Testis (tissue), 3 donors: Measurements from ENCODE around the gene FAM241B. TPM values are rescaled to one million over a fixed set of nuclear protein-coding genes. Genes with fewer than 3 reads are reported as not detected.

ENCODE experiments used
- DNase-seq: peaks from one replicate; pipeline ENCODE4 v3.0.0-alpha.2; 2019
- H3K27ac ChIP-seq, 2 donors: fragments of 200-600 bp; sonication (generic); one replicate each; pipeline ENCODE4 v1.5.1; 2019
- H3K27me3 ChIP-seq: fragments of 200-600 bp; sonication (generic); one replicate; pipeline ENCODE4 v1.5.1; 2019
- H3K36me3 ChIP-seq: fragments of 200-600 bp; sonication (generic); one replicate; pipeline ENCODE4 v1.5.1; 2017; ENCODE audit warnings: low read depth; ENCODE audit errors: missing control alignments
- H3K4me1 ChIP-seq: fragments of 200-600 bp; sonication (generic); one replicate; pipeline ENCODE4 v1.5.1; 2019
- H3K4me3 ChIP-seq, 2 donors: fragments of 200-600 bp; sonication (generic); one replicate each; pipeline ENCODE4 v1.5.1; 2017 to 2019
- H3K9me3 ChIP-seq: fragments of 200-600 bp; sonication (generic); one replicate; pipeline ENCODE4 v1.5.1; 2017
- POLR2A ChIP-seq: fragments of 450-650 bp; IDR thresholded peaks from one replicate; pipeline ENCODE4 v1.6.1; 2017; ENCODE audit warnings: antibody characterized with exemption, mild to moderate bottlenecking, moderate library complexity
- WGBS, 2 donors: methylation state at CpG; one replicate each; pipeline ENCODE4 v1.1.5; 2018; 5-methylcytosine and 5-hydroxymethylcytosine counted together
- intact Hi-C: fragments of 100-400 bp; cut with DNase I; formaldehyde crosslinking; loops from one replicate; pipeline ENCODE4 v1.15.1; 2023; ENCODE audit warnings: low total_unique reads
- polyA plus RNA-seq: library from polyadenylated mRNA; stranded (reverse); fragments of 350-450 nt; fragmentation: Illumina TruSeq; extraction: RNeasy Lipid Tissue Mini Kit (QIAGEN cat#74804); gene quantifications from one replicate; pipeline ENCODE4 v1.2.3, GENCODE V29; 2014; ENCODE audit warnings: low read depth, low replicate concordance; ENCODE audit not compliant: insufficient read depth
- total RNA-seq, 2 donors: library from RNA; depleted of rRNA; stranded (reverse); fragments of >200 nt; gene quantifications; one replicate each; pipeline ENCODE4 v1.2.3, GENCODE V29; 2016
- TF ChIP-seq, protein P1 (sequence below), 3 experiments: fragments of 450-650 bp in 2 of 3; fragments of 200-600 bp in 1 of 3; sonication (generic) in 1 of 3; IDR thresholded peaks; one replicate each; pipeline ENCODE4 v1.5.1; 2016 to 2019; ENCODE audit warnings: antibody characterized with exemption in 3 of 3, mild to moderate bottlenecking in 2 of 3, moderate library complexity in 1 of 3

Gene FAM241B
- total and polyA plus RNA-seq, 3 donors from 2014 or later: 11.6 to 22.8 (median 17.6) TPM

DNA sequence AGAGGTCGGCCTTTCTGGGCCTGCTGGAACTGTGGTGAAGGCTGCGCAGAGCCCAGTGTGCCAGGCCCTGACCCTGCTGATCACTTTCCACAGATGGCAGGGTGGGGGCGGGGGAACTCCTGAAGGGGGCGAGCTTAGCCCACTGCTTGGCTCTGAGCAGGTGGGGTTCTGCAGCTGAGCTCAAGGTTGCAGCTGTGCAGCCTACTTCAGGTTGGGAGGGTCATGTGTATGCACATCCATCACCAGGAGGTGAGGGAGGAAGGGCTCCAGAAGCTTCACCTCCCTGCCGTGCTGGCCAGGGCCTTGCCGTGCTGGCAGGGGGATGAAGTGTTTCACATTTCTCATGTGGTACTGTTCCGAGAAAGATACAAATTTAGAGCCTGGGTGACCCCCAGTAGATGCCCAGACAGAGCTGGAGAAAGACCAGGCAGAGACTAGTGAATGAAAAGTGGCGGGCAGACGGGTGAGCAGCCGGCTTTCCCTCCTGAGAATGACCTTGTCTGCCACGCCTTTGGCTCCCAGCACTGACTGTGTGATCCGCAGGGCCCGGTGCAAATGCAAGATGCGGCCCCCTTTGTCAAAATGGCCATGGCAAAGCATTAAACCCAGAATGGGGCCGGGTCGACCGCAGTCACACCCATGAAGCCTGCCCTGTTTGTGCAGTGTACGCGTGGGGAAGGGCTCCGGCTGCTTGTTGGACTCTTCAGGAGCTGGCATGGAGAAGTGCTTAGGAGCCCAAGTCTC, 25.2 kb downstream of the FAM241B start:
- no peak overlapping the region for H3K4me3 ChIP-seq
- no peaks in the 10 kb centered on the region for H3K9me3 ChIP-seq
- TF ChIP-seq, protein P1, sequence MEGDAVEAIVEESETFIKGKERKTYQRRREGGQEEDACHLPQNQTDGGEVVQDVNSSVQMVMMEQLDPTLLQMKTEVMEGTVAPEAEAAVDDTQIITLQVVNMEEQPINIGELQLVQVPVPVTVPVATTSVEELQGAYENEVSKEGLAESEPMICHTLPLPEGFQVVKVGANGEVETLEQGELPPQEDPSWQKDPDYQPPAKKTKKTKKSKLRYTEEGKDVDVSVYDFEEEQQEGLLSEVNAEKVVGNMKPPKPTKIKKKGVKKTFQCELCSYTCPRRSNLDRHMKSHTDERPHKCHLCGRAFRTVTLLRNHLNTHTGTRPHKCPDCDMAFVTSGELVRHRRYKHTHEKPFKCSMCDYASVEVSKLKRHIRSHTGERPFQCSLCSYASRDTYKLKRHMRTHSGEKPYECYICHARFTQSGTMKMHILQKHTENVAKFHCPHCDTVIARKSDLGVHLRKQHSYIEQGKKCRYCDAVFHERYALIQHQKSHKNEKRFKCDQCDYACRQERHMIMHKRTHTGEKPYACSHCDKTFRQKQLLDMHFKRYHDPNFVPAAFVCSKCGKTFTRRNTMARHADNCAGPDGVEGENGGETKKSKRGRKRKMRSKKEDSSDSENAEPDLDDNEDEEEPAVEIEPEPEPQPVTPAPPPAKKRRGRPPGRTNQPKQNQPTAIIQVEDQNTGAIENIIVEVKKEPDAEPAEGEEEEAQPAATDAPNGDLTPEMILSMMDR (IDR thresholded peaks at IDR 0.05): no peak
- TF ChIP-seq POLR2A: no peak
- no peaks in the 10 kb centered on the region for H3K4me1 ChIP-seq
- H3K27me3 ChIP-seq: no peaks in the 10 kb centered on the region
- intact Hi-C loops: no loop called here
- no peaks in the 10 kb centered on the region for H3K36me3 ChIP-seq
- H3K27ac ChIP-seq: no peak overlapping the region
- DNase-seq: no peak
- 85 to 89% methylated on average over 14 to 20 of the region's 20 CpGs for WGBS, 2 donors

DNA sequence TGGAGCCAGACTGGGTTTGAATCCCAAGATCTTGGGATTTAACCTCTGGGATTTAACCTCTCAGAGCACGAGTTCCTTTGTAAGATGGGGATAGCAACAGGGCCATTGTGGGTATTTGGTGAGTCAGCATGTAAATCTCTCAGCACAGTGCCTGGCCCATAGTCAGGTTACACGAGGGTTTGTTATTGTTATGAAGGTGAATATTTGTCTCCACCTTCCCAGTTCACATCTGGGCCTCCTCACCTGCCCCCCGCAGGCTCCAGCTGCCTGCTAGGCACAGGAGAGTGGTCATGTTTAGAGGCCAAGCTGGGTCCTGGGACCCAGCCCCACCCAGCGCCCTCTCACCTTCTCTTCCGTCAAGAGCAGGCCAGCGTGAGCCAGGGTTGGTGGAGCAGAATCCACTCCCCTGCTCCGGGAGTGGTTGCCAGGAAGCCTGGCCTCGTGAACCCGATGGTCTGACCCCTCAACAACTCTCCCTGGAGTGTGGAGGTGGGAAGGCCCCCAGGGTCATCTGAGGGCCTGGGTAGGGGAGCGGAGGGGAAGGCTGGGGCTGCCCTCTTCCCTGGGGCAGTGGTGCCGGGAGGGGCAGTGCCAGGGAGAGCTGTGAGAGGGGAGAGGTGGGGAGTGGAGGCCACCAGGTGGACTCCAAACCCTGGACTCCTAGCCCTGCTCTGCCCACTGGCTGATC, 26.0 kb downstream of the FAM241B start:
- no peaks in the 10 kb centered on the region for H3K4me1 ChIP-seq
- H3K27ac ChIP-seq: no peak overlapping the region
- H3K27me3 ChIP-seq: no peaks in the 10 kb centered on the region
- no peak for DNase-seq
- TF ChIP-seq, protein P1 (IDR thresholded peaks at IDR 0.05): no peak
- TF ChIP-seq POLR2A: no peak
- H3K36me3 ChIP-seq: no peaks in the 10 kb centered on the region
- intact Hi-C loops: no loop called here
- H3K9me3 ChIP-seq: no peaks in the 10 kb centered on the region
- no peak overlapping the region for H3K4me3 ChIP-seq
- WGBS, 2 donors: 80% methylated on average over 10 to 11 of the region's 11 CpGs

DNA sequence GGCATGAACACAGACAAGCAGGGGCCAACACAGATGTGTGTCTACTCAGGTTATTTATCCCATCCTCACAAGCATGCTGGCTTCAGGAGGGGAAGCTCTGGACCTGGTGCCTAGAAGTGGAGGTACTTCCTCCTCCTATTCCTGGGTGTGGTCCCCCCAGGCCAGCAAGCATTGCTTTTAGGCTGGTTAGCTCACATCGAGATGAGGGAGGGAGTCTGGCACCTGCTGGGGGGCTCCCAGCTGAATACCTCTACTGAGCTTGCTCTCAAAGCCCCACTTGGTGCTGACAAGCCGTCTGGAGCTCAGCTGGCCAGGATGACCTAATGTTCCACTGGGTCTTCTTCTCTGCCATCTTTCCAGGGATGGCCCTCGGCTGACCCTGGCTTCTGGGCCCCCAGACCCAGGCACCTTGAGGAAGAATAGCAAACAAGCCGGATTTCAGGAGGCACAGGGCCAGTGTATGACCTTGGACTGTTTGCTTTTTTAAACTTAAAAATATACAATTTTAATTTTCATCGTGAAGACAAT, 26.8 kb downstream of the FAM241B start:
- H3K27me3 ChIP-seq: no peaks in the 10 kb centered on the region
- H3K9me3 ChIP-seq: no peaks in the 10 kb centered on the region
- TF ChIP-seq, protein P1 (IDR thresholded peaks at IDR 0.05): no peak
- WGBS, 2 donors: 28 to 31% methylated on average over 5 of the region's 5 CpGs
- no peak overlapping the region for H3K27ac ChIP-seq
- H3K4me1 ChIP-seq: no peaks in the 10 kb centered on the region
- H3K4me3 ChIP-seq: no peak overlapping the region
- DNase-seq: no peak
- intact Hi-C loops: no loop called here
- no peaks in the 10 kb centered on the region for H3K36me3 ChIP-seq

DNA sequence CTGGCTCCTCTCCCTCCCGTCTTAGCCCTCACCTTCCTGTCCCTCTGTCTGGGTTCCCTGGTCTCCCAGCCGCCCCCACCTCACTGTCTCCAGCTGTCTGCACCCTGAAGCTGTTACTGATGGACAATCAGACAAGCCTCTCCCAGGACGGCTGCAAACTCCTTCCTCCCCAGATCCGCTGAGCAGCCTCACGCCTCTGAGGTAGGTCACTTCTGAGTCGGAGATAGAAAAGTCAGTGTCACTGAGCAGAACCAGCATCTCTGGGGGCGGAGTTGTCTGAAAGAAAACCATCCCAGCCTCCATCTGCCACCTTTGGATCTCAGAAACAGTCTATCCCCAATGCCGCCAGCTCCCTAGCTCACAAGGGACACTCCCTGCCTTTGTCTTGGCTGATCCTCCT, 27.4 kb downstream of the FAM241B start:
- DNase-seq: no peak
- H3K36me3 ChIP-seq: no peaks in the 10 kb centered on the region
- H3K4me1 ChIP-seq: no peaks in the 10 kb centered on the region
- 33 to 63% methylated on average over 6 to 8 of the region's 8 CpGs for WGBS, 2 donors
- no peak for TF ChIP-seq POLR2A
- TF ChIP-seq, protein P1 (IDR thresholded peaks at IDR 0.05): no peak
- H3K4me3 ChIP-seq: no peak overlapping the region
- no peak overlapping the region for H3K27ac ChIP-seq
- H3K27me3 ChIP-seq: no peaks in the 10 kb centered on the region
- intact Hi-C loops: no loop called here
- H3K9me3 ChIP-seq: no peaks in the 10 kb centered on the region
